WTC11 (cell line): ENCODE measurements around the gene GPC5. TPM values are rescaled to one million over a fixed set of nuclear protein-coding genes. Genes with fewer than 3 reads are reported as not detected.

Experiments
- ATAC-seq: fragments of 200-7000 bp; cut with Tn5 transposase; 2 replicates; pipeline ENCODE4 v1.10.0; 2021; ENCODE audit warnings: mild to moderate bottlenecking, moderate library complexity
- CTCF ChIA-PET: fragments of 300-600 bp; sonication (Branson Sonifier 250); formaldehyde crosslinking; loops from one replicate; lab custom pipeline; 2021; ENCODE audit warnings: antibody characterized with exemption; lab: Charles Lee
- POLR2A ChIA-PET: fragments of 350-600 bp; sonication (Branson Sonifier 250); formaldehyde crosslinking; loops from one replicate; lab custom pipeline; 2021; ENCODE audit warnings: antibody characterized with exemption; lab: Charles Lee
- DNase-seq: peaks from one replicate; pipeline ENCODE4 v3.0.0; 2021; ENCODE audit warnings: low spot score
- H3K27ac Mint-ChIP-seq: 2 replicates; pipeline ENCODE4 v1.8.0; 2021; ENCODE audit warnings: mixed read lengths
- H3K27me3 Mint-ChIP-seq: 2 replicates; pipeline ENCODE4 v1.8.0; 2021; ENCODE audit warnings: low read depth, mild to moderate bottlenecking, moderate library complexity, mixed read lengths
- H3K36me3 Mint-ChIP-seq: 2 replicates; pipeline ENCODE4 v1.8.0; 2021; ENCODE audit warnings: mixed read lengths
- H3K4me1 Mint-ChIP-seq: 2 replicates; pipeline ENCODE4 v1.8.0; 2022; ENCODE audit warnings: mixed read lengths
- H3K4me3 Mint-ChIP-seq: 2 replicates; pipeline ENCODE4 v1.8.0; 2021; ENCODE audit warnings: mild to moderate bottlenecking, moderate library complexity, mixed read lengths
- H3K9me3 Mint-ChIP-seq: 2 replicates; pipeline ENCODE4 v1.8.0; 2021; ENCODE audit warnings: mixed read lengths
- AFF4 ChIP-seq: sonication (generic); formaldehyde crosslinking; IDR thresholded peaks from 2 replicates; pipeline ENCODE4 v1.8.1; 2023; ENCODE audit warnings: mild to moderate bottlenecking, missing genetic modification reagents, borderline replicate concordance
- ARID4B ChIP-seq: sonication (generic); formaldehyde crosslinking; IDR thresholded peaks from 2 replicates; pipeline ENCODE4 v1.8.0; 2023; ENCODE audit warnings: missing genetic modification reagents, mild to moderate bottlenecking, borderline replicate concordance
- CBFB ChIP-seq: sonication (generic); formaldehyde crosslinking; IDR thresholded peaks from 2 replicates; pipeline ENCODE4 v1.8.1; 2022; ENCODE audit warnings: mild to moderate bottlenecking, low read depth, missing genetic modification reagents
- CDX4 ChIP-seq: fragments of 250-450 bp; sonication (Bioruptor Pico); IDR thresholded peaks from 2 replicates; pipeline ENCODE4 v1.9.0; 2021; ENCODE audit warnings: moderate library complexity, mild to moderate bottlenecking, inconsistent platforms, borderline replicate concordance
- CTCF ChIP-seq: fragments of 200-600 bp; IDR thresholded peaks from 2 replicates; pipeline ENCODE4 v1.8.0; 2022; ENCODE audit warnings: antibody characterized with exemption
- ETV6 ChIP-seq: sonication (generic); formaldehyde crosslinking; IDR thresholded peaks from 2 replicates; pipeline ENCODE4 v1.8.1; 2022; ENCODE audit warnings: mild to moderate bottlenecking, missing genetic modification reagents
- USF1 ChIP-seq: sonication (generic); formaldehyde crosslinking; IDR thresholded peaks from 2 replicates; pipeline ENCODE4 v1.8.0; 2022; ENCODE audit warnings: mild to moderate bottlenecking, missing genetic modification reagents
- ZNF423 ChIP-seq: fragments of 250-450 bp; sonication (Bioruptor Pico); IDR thresholded peaks from 2 replicates; pipeline ENCODE4 v2.1.2; 2022; ENCODE audit warnings: mild to moderate bottlenecking, moderate library complexity
- ZNF532 ChIP-seq: fragments of 250-450 bp; sonication (Bioruptor Pico); IDR thresholded peaks from 2 replicates; pipeline ENCODE4 v1.9.0; 2021; ENCODE audit warnings: mild to moderate bottlenecking, borderline replicate concordance
- total RNA-seq: library from RNA; stranded (reverse); gene quantifications from 3 replicates; pipeline ENCODE4 v1.2.3, GENCODE V29; 2021

Gene GPC5
- total RNA-seq, 1 experiment from 2014 or later: 0.46 TPM

GRCh38 chr13:92668157-92668556 lies 1269.7 kb downstream of the GPC5 start (continued):
- TF ChIP-seq CDX4 (CRISPR knock-in tag): no peak
- no peak for TF ChIP-seq ZNF423 (CRISPR knock-in tag)
- TF ChIP-seq ZNF532 (CRISPR knock-in tag): no peak
- no peak for TF ChIP-seq ARID4B
- TF ChIP-seq USF1 (CRISPR knock-in tag): no peak
- no peak for TF ChIP-seq AFF4 (CRISPR knock-in tag)
- TF ChIP-seq CBFB (CRISPR knock-in tag): no peak
- TF ChIP-seq, all 79 proteins: peak for 0

- Mint-ChIP-seq H3K36me3 (no peaks in the 10 kb centered on the region), H3K4me1 (no peaks in the 10 kb centered on the region), H3K4me3 (no peak overlapping the region), H3K27ac (no peak overlapping the region), H3K27me3 (no peaks in the 10 kb centered on the region), H3K9me3 (no peaks in the 10 kb centered on the region)
- DNase-seq (no peak), ATAC-seq (no peak)
- POLR2A ChIA-PET: no interaction called here
- TF ChIP-seq CTCF (no peak), ETV6 (CRISPR knock-in tag) (no peak)
- CTCF ChIA-PET: no interaction called here
Measured at GRCh38 chr13:92670096-92670495, 1271.7 kb downstream of the GPC5 start.
